Activated T-helper 1 cell treated with anti-CD3 and anti-CD28 coated beads, Interleukin-12 subunit alpha, Interleukin-12 subunit beta, Interleukin-2, Interleukin-4 antibody, amounts not matched to agents 30 ng/mL and 10 ng/mL and 1 ng/mL, durations not matched to agents 14 hours and 24 hours and 36 hours (primary cell): ENCODE data around the gene ZNF618. TPM values are rescaled to one million over a fixed set of nuclear protein-coding genes. Genes with fewer than 3 reads are reported as not detected.
"Not testable (repeated sequence)": the region's sequence is repeated elsewhere in the genome, so short reads cannot be mapped to it uniquely, and the experiment has no call there.

Experiments used
- DNase-seq: peaks from one replicate; pipeline ENCODE4 v3.0.0; 2021; ENCODE audit warnings: low spot score
- H3K27ac Mint-ChIP-seq: one replicate; pipeline ENCODE4 v1.8.0; 2021; ENCODE audit warnings: mild to moderate bottlenecking, mixed read lengths
- H3K27me3 Mint-ChIP-seq: one replicate; pipeline ENCODE4 v1.8.0; 2022; ENCODE audit warnings: mild to moderate bottlenecking, moderate library complexity, mixed read lengths; ENCODE audit not compliant: insufficient read depth
- H3K36me3 Mint-ChIP-seq: one replicate; pipeline ENCODE4 v1.8.0; 2021; ENCODE audit warnings: low read depth, mixed read lengths
- H3K4me1 Mint-ChIP-seq: one replicate; pipeline ENCODE4 v1.8.0; 2021; ENCODE audit warnings: low read depth, mixed read lengths
- H3K4me3 Mint-ChIP-seq: one replicate; pipeline ENCODE4 v1.8.0; 2021; ENCODE audit warnings: mild to moderate bottlenecking, moderate library complexity, mixed read lengths
- H3K9me3 Mint-ChIP-seq: one replicate; pipeline ENCODE4 v1.8.0; 2021; ENCODE audit warnings: mixed read lengths
- intact Hi-C: fragments of 100-400 bp; cut with micrococcal nuclease; formaldehyde crosslinking; loops from one replicate; pipeline ENCODE4 v1.15.1; 2024
- total RNA-seq: library from RNA; stranded (reverse); gene quantifications from 2 replicates; pipeline ENCODE4 v1.2.3, GENCODE V29; 2022

The ZNF618 gene
- total RNA-seq, 1 donor from 2014 or later, result 0.16 TPM

DNA sequence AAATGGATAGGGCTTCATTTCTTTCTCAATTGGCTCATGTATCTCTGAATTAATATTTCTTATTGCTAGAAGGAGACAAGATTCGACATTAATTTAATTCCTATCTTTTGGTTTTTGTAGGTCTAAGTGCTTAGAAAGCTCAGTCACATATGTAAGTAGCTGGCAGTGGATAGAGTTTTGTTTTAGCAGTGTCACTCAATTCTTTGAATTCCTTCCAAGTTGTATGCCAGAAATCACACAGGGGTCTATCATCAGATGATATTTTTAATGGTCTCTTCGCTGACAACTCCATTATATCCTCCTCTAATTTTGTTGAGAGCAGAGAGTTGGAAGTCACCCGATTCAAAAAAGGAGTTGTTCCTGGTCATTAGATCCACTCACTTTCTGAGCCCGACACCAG, 119.3 kb downstream of the ZNF618 start:
- peaks cover 4% of the 10 kb centered on the region for H3K27me3 Mint-ChIP-seq
- intact Hi-C loops, result no loop called here
- H3K4me1 Mint-ChIP-seq, result no peaks in the 10 kb centered on the region
- no peak for DNase-seq
- no peaks in the 10 kb centered on the region for H3K36me3 Mint-ChIP-seq
- no peak overlapping the region for H3K4me3 Mint-ChIP-seq
- no peaks in the 10 kb centered on the region for H3K9me3 Mint-ChIP-seq
- no peak overlapping the region for H3K27ac Mint-ChIP-seq

DNA sequence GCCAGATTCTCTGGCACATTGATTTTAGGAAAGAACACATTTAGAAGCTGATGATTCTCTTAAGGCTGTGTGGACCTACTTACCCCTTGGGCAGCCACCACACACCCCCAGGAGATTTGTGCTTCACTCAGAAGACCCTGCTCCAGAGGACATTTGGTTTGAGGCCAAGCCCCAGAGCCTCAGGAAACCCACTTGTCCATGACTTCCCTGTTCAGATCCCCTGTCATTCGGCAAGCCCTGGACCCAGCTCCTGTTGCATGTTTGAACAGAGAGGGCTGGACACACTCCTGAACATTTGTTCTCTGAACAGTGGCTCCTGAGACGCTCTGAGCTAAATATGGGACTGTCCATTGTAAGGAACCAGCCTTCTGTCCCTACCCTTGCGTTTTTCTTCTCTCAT, 119.9 kb downstream of the ZNF618 start:
- Mint-ChIP-seq H3K4me3 (no peak overlapping the region), H3K27ac (no peak overlapping the region), H3K9me3 (no peaks in the 10 kb centered on the region), H3K4me1 (no peaks in the 10 kb centered on the region), H3K36me3 (no peaks in the 10 kb centered on the region), H3K27me3 (peaks cover 4% of the 10 kb centered on the region)
- intact Hi-C loops, result no loop called here
- no peak for DNase-seq

DNA sequence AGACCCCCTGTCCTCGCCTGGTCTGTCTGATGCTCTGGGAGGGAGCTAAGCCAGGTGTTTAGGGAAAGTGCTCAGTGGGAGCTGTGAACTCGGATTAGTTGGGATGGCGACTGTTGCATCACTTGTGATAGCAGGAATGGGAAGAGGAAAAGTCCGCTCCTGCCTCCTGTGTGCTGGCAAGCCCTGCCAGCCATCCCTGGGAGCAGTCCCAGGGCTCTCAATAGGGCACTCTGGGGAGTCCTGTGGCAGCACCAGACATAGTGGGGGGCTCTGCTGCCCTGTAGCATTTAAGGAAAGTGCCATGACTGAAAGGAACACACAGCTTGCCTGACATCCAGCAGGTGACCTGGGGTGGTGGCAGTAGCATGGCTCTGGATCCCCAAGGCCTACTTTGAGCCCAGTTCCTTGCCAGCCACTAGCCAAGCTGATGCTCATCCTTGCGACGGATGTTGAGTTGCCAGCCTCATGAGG, 120.5 kb downstream of the ZNF618 start:
- Mint-ChIP-seq H3K27me3 (peaks cover 4% of the 10 kb centered on the region), H3K27ac (no peak overlapping the region), H3K9me3 (no peaks in the 10 kb centered on the region), H3K4me1 (no peaks in the 10 kb centered on the region), H3K36me3 (no peaks in the 10 kb centered on the region), H3K4me3 (no peak overlapping the region)
- intact Hi-C loops, result no loop called here
- DNase-seq, result no peak

DNA sequence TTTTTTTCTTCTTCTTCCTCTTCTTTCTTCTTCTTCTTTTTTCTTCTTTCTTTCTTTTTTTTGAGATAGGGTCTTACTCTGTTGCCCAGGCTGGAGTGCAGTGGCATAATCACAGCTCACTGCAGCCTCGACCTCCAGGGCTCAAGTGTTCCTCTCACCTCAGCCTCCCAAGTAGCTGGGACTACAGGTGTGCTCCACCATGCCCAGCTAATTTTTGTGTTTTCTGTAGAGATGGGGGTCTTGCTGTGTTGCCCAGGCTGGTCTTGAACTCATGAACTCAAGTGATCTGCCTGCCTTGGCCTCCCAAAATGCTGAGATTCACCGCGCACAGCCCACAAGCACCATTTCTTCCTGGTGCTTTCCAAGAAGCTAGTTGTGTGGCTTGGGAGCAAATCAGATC, 121.0 kb downstream of the ZNF618 start:
- H3K4me1 Mint-ChIP-seq, H3K4me3 Mint-ChIP-seq, H3K36me3 Mint-ChIP-seq, intact Hi-C loops, H3K27ac Mint-ChIP-seq, H3K27me3 Mint-ChIP-seq, H3K9me3 Mint-ChIP-seq, DNase-seq: not testable (repeated sequence)

DNA sequence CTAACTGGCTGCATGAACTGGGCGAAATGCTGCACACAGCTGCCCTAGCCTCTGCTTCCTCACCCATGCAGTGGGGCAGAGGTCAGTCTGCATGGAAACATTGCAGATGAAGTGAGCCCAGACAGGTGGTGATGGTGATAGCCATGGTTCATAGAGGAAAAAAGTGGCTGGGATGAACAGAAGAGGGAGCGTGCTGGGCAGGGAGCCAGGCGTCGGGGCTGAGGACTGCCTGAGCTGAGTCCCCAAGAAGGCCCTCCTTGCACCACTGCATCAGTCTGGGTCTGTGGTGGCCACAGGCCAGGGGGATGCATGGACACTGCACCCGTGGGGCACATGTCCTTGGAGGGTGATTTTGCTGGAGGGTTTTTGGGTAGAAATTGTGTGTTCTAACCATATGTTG, 121.5 kb downstream of the ZNF618 start:
- DNase-seq, result no peak
- intact Hi-C loops, result no loop called here
- peaks cover 4% of the 10 kb centered on the region for H3K27me3 Mint-ChIP-seq
- no peak overlapping the region for H3K27ac Mint-ChIP-seq
- H3K9me3 Mint-ChIP-seq, result no peaks in the 10 kb centered on the region
- H3K36me3 Mint-ChIP-seq, result no peaks in the 10 kb centered on the region
- no peak overlapping the region for H3K4me3 Mint-ChIP-seq
- H3K4me1 Mint-ChIP-seq, result no peaks in the 10 kb centered on the region

DNA sequence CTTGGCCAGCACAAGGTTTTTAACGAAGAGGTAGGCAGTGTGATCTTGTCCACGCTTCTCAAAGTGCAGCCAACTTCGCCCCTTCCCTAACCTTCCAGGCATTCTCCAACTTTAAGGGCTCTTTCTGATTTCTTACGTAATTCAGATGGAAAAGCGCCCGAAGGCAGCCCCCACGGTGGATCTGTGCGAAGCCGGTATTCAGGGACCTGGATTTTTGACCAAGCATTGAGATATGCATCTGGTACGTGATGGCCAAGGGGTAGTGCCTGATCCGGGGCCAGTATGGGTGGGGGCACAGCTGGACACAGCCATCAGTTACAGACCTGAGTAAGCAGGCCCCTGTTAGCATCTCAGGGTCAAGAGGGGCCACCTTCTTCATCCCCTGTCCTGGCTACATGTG, 122.0 kb downstream of the ZNF618 start:
- Mint-ChIP-seq H3K4me3 (no peak overlapping the region), H3K27me3 (peaks cover 4% of the 10 kb centered on the region), H3K4me1 (no peaks in the 10 kb centered on the region), H3K9me3 (no peaks in the 10 kb centered on the region), H3K36me3 (no peaks in the 10 kb centered on the region), H3K27ac (no peak overlapping the region)
- no peak for DNase-seq
- intact Hi-C loops, result no loop called here

DNA sequence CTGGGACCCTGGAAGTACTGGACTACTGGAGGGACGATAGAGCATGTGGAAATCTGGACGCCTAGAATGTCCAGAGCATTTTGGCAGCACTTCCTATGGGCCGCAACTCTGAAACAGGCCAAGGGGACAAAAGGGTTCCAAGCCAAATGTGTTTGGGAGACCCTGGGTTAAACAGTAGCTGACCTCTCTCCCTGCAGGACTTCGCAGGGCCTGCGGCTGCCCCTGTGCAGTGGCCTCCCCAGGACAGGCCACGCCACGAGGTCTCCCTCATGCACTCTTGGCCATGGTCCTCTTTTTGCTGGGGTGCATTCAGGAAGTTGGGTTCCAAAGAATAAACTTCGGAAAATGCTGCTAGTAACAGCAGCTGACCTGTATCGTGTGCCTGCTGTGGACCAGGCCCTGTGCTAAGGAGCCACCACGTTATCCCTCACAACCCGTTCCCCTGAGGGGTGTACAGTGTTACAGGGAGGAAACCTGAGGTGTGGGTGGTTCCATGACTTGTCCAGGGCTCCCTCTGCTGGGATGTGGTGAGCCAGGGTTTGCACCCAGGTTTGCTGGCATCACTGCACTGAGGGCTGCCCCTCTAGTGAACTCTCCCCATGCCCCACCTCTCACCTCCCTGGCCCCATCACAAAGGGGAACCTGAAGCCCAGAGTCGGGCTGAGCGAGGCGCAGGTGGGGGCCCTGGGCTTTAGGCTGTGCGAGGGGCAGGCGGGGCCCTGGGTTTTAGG, 122.6 kb downstream of the ZNF618 start:
- intact Hi-C loops, result no loop called here
- Mint-ChIP-seq H3K27ac (no peak overlapping the region), H3K9me3 (no peaks in the 10 kb centered on the region), H3K4me1 (no peaks in the 10 kb centered on the region), H3K4me3 (no peak overlapping the region), H3K27me3 (peaks cover 4% of the 10 kb centered on the region), H3K36me3 (no peaks in the 10 kb centered on the region)
- no peak for DNase-seq

DNA sequence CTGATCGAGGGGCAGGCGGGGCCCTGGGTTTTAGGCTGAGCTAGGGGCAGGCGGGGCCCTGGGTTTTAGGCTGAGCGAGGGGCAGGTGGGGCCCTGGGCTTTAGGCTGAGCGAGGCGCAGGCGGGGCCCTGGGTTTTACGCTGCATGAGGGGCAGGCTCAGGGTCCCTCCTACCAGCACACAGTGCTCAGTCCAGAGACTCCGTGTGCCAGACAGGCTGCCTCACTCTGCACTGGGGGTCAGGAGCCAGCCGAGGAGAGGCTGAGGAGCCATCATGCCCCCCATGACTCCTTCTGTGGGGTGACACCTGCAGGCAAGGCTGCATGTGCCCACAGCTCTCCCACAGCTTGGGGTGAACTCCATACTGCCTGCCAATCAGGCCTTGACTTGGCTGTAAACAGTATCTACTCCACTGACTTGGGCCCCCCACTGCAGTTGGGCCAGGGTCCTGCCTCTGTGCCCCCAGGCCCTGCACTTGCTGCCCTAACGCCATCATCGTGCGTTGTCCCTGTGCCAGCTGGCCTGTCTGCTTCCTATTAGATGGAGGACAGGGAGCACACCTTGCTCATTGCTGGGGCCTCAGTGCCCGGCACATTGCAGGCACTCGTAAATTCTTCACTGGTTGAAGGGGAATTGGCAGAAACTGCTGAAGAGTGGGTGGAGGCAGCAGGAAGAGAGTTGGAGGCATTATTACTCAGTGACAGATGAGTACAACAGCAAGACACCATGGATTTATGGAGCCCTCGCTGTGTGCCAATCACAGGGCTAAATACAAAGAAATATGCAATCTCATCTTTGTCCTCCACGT, 123.3 kb downstream of the ZNF618 start:
- no peak for DNase-seq
- intact Hi-C loops, result no loop called here
- Mint-ChIP-seq H3K4me3 (no peak overlapping the region), H3K27me3 (no peaks in the 10 kb centered on the region), H3K36me3 (no peaks in the 10 kb centered on the region), H3K9me3 (no peaks in the 10 kb centered on the region), H3K4me1 (no peaks in the 10 kb centered on the region), H3K27ac (no peak overlapping the region)

DNA sequence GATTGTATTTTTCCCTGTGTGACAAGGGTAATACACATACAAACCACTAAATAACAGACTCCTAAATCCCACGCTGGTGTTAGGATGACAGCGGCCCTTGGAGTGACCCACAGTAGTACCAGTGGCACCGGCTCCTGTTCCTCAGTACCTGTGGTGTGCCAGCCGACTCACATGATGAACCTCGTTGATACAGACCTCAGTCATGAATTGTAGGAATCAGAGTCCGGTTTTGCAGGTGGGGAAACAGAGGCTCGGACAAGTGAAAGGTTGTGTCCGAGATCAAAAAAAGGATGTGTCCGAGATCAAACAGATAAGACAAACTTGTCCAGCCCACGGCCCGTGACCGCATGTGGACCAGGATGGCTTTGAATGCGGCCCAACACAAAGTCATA, 124.0 kb downstream of the ZNF618 start:
- intact Hi-C loops, result no loop called here
- Mint-ChIP-seq H3K9me3 (no peaks in the 10 kb centered on the region), H3K4me1 (no peaks in the 10 kb centered on the region), H3K36me3 (no peaks in the 10 kb centered on the region), H3K4me3 (no peak overlapping the region), H3K27me3 (no peaks in the 10 kb centered on the region), H3K27ac (no peak overlapping the region)
- DNase-seq, result no peak

DNA sequence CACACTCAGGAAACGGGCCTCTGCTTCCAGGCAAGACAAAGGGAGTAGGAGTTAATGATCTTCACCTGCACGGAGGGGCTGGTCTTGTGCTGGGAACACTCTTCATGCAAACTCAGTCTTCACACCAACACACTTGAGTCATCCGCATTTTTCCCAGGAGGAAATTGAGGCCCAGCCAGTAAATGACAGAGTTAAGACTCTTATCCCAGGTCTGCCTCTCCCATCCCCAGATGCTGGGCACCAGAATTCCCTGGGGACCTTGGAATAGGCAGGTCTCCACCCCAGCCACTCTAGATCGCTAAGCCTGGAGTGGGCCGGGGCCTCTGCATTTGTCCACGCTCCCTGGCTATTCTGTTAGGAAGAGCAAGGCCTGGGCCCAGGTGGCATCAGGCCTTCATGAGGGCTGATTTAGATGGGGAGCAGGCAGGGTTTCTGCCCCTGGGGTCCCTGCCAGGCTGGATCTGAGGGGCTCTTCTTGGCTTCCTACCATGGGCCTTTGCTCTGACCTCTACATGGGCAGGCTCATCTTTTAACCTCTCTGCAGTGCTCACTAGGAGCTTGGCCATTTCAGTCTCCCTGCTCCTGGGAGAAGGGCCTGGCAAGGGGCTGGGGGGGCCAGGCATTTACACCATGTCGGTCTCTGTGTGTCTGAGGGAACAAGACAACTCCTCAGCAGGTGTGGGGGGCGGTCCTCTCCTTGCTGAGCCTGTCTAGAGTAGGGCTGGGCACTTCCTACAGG, 124.7 kb downstream of the ZNF618 start:
- H3K36me3 Mint-ChIP-seq, result no peaks in the 10 kb centered on the region
- H3K4me1 Mint-ChIP-seq, result no peaks in the 10 kb centered on the region
- intact Hi-C loops, result no loop called here
- H3K4me3 Mint-ChIP-seq, result no peak overlapping the region
- no peak overlapping the region for H3K27ac Mint-ChIP-seq
- H3K9me3 Mint-ChIP-seq, result no peaks in the 10 kb centered on the region
- DNase-seq, result no peak
- H3K27me3 Mint-ChIP-seq, result no peaks in the 10 kb centered on the region

DNA sequence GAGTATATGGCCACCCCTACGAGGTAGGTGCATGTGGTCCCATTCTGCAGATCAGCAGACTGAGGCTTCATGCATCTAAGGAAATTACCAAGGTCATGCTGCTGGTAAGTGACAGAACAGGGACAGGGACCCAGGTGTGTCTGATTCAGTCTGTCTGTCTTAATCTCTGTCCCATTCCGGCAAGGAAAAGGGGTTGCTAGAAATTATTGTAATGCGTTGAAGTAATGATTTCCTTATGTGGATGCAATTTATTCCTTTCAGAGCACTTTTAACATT, 125.2 kb downstream of the ZNF618 start:
- H3K36me3 Mint-ChIP-seq, result no peaks in the 10 kb centered on the region
- H3K27ac Mint-ChIP-seq, result no peak overlapping the region
- H3K9me3 Mint-ChIP-seq, result no peaks in the 10 kb centered on the region
- no peaks in the 10 kb centered on the region for H3K4me1 Mint-ChIP-seq
- intact Hi-C loops, result no loop called here
- no peak for DNase-seq
- H3K4me3 Mint-ChIP-seq, result no peak overlapping the region
- no peaks in the 10 kb centered on the region for H3K27me3 Mint-ChIP-seq

DNA sequence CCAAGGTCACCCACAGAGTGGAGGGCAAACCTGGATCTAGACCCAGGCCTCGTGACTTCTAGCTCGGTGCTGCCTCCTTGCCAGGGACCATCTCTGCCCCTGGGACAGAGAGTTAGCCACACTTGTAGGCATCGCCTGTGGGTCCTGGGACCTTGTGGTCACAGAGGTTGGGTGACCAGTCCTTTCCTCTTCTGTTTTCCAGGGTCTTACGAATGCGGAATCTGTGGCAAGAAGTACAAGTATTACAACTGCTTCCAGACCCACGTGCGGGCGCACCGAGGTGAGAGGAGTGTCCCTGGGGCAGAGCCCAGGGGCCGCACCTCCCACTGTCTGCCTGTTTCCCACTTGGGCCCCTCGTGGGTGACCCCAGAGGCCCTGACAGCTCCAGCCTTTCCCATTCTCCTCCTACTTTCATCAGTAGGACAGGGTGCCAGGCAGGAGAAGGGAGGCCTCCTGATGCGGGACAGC, 125.7 kb downstream of the ZNF618 start:
- Mint-ChIP-seq H3K27ac (no peak overlapping the region), H3K4me3 (no peak overlapping the region), H3K36me3 (no peaks in the 10 kb centered on the region), H3K4me1 (no peaks in the 10 kb centered on the region), H3K27me3 (no peaks in the 10 kb centered on the region), H3K9me3 (no peaks in the 10 kb centered on the region)
- DNase-seq, result no peak
- intact Hi-C loops, result no loop called here
